GM23338 (cell line): Measurements from ENCODE around the gene HIVEP1.

Experiments
- CREB1 ChIP-seq: fragments of 250-450 bp; sonication (Bioruptor Pico); IDR thresholded peaks from 2 replicates; pipeline ENCODE4 v1.5.0; 2020; ENCODE audit warnings: low read depth, mild to moderate bottlenecking, moderate library complexity
- CTCF ChIP-seq, 2 experiments: fragments of 200-600 bp in 1 of 2; sonication (generic) in 1 of 2; conservative IDR thresholded peaks; 2 replicates each; pipeline versions ENCODE4 v1.5.1 to v1.6.1; 2016 to 2017; ENCODE audit warnings: antibody characterized with exemption in 2 of 2, low read depth in 2 of 2, mild to moderate bottlenecking in 2 of 2, moderate library complexity in 1 of 2
- ETS1 ChIP-seq: IDR thresholded peaks from 2 replicates; pipeline ENCODE4 v1.6.1; 2016; ENCODE audit warnings: antibody characterized with exemption
- EZH2 ChIP-seq: fragments of 200-600 bp; sonication (generic); IDR thresholded peaks from one replicate; pipeline ENCODE4 v1.8.0; 2017; ENCODE audit warnings: antibody characterized with exemption, mild to moderate bottlenecking, low read depth; ENCODE audit not compliant: unreplicated experiment
- EZH2phosphoT487 ChIP-seq: fragments of 200-600 bp; sonication (generic); IDR thresholded peaks from one replicate; pipeline ENCODE4 v1.8.1; 2018; ENCODE audit warnings: antibody characterized with exemption; ENCODE audit not compliant: unreplicated experiment
- JUNB ChIP-seq: IDR thresholded peaks from one replicate; pipeline ENCODE4 v1.6.1; 2016; ENCODE audit warnings: antibody characterized with exemption; ENCODE audit not compliant: unreplicated experiment
- NANOG ChIP-seq: IDR thresholded peaks from 2 replicates; pipeline ENCODE4 v1.6.1; 2016; ENCODE audit warnings: antibody characterized with exemption, borderline replicate concordance
- POLR2AphosphoS5 ChIP-seq: IDR thresholded peaks from 2 replicates; pipeline ENCODE4 v1.6.1; 2016; ENCODE audit warnings: antibody characterized with exemption, low read depth
- REST ChIP-seq: IDR thresholded peaks from one replicate; pipeline ENCODE4 v1.6.1; 2018; ENCODE audit warnings: antibody characterized with exemption; ENCODE audit not compliant: unreplicated experiment
- STAT1 ChIP-seq: IDR thresholded peaks from one replicate; pipeline ENCODE4 v1.6.1; 2016; ENCODE audit warnings: antibody characterized with exemption; ENCODE audit not compliant: unreplicated experiment
- ZNF114 ChIP-seq: fragments of 250-450 bp; sonication (Bioruptor Pico); IDR thresholded peaks from 2 replicates; pipeline ENCODE4 v1.5.0; 2020; ENCODE audit warnings: mild to moderate bottlenecking, moderate library complexity
- ZNF331 ChIP-seq: fragments of 250-450 bp; sonication (Bioruptor Pico); IDR thresholded peaks from 2 replicates; pipeline ENCODE4 v1.5.0; 2020; ENCODE audit warnings: low read depth, mild to moderate bottlenecking, moderate library complexity
- ZNF462 ChIP-seq: fragments of 250-450 bp; sonication (Bioruptor Pico); IDR thresholded peaks from 2 replicates; pipeline ENCODE4 v1.5.0; 2020; ENCODE audit warnings: mild to moderate bottlenecking, moderate library complexity

GRCh38 chr6:12173661-12174060, 161.5 kb downstream of the HIVEP1 start:
- TF ChIP-seq CTCF (conservative IDR thresholded peaks at IDR 0.05; ENCODE audit: low read depth in 2 of 2): no peak
- no peak for TF ChIP-seq EZH2
- no peak for TF ChIP-seq REST
- no peak for TF ChIP-seq POLR2AphosphoS5
- no peak for TF ChIP-seq ZNF331 (CRISPR knock-in tag)
- TF ChIP-seq JUNB: no peak
- no peak for TF ChIP-seq ETS1
- no peak for TF ChIP-seq EZH2phosphoT487
- TF ChIP-seq CREB1: no peak
- TF ChIP-seq NANOG: no peak
- TF ChIP-seq STAT1: no peak
- TF ChIP-seq ZNF114 (CRISPR knock-in tag): no peak
- no peak for TF ChIP-seq ZNF462
